ENCODE measurements around the gene CEP135. TPM values are rescaled to one million over a fixed set of nuclear protein-coding genes. Genes with fewer than 3 reads are reported as not detected.

Gene CEP135
- polyA plus RNA-seq, 1 donor from 2014 or later, result 5.2 TPM

DNA sequence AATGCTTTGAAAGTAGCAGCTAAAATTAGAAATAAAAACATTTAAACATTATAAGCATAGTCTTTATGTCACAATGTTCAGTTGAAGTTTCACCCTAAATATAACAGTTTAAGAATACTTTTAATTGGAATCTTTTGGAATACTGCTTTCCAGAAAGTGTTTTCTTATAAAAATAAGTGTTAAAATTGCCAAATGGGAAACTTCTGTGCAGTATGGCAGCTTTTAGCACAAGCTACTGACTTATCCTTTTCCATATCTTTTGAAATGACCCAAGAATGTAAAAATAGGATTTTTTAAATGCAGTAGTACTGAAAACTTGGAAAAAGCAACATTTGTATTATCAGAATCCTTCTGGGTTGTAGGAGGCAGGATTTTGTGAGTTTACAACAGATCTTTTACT lies 34.2 kb downstream of the CEP135 start:
- no peaks in the 10 kb centered on the region for H3F3A ChIP-seq (ENCODE audit: insufficient read depth, low read length, poor library complexity, severe bottlenecking)
- no peak overlapping the region for H2AFZ ChIP-seq (ENCODE audit: low read depth, low read length)
- H3K27ac ChIP-seq (ENCODE audit: low read length), result no peak overlapping the region
- no peaks in the 10 kb centered on the region for H3K27me3 ChIP-seq (ENCODE audit: insufficient read depth, low read depth, low read length)
- H3K4me2 ChIP-seq (ENCODE audit: low read length), result no peak overlapping the region
- no peaks in the 10 kb centered on the region for H4K20me1 ChIP-seq (ENCODE audit: insufficient read depth)
- no peaks in the 10 kb centered on the region for H3K9me3 ChIP-seq (ENCODE audit: low read length)
- no peak for TF ChIP-seq EZH2 (IDR thresholded peaks at IDR 0.05; ENCODE audit: borderline replicate concordance, insufficient read depth, low read length, poor library complexity, severe bottlenecking)
- TF ChIP-seq, protein P1, sequence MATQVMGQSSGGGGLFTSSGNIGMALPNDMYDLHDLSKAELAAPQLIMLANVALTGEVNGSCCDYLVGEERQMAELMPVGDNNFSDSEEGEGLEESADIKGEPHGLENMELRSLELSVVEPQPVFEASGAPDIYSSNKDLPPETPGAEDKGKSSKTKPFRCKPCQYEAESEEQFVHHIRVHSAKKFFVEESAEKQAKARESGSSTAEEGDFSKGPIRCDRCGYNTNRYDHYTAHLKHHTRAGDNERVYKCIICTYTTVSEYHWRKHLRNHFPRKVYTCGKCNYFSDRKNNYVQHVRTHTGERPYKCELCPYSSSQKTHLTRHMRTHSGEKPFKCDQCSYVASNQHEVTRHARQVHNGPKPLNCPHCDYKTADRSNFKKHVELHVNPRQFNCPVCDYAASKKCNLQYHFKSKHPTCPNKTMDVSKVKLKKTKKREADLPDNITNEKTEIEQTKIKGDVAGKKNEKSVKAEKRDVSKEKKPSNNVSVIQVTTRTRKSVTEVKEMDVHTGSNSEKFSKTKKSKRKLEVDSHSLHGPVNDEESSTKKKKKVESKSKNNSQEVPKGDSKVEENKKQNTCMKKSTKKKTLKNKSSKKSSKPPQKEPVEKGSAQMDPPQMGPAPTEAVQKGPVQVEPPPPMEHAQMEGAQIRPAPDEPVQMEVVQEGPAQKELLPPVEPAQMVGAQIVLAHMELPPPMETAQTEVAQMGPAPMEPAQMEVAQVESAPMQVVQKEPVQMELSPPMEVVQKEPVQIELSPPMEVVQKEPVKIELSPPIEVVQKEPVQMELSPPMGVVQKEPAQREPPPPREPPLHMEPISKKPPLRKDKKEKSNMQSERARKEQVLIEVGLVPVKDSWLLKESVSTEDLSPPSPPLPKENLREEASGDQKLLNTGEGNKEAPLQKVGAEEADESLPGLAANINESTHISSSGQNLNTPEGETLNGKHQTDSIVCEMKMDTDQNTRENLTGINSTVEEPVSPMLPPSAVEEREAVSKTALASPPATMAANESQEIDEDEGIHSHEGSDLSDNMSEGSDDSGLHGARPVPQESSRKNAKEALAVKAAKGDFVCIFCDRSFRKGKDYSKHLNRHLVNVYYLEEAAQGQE (IDR thresholded peaks at IDR 0.05; ENCODE audit: borderline replicate concordance), result no peak
- TF ChIP-seq EP300 (conservative IDR thresholded peaks at IDR 0.05; ENCODE audit: poor library complexity, severe bottlenecking), result no peak
- no peak for TF ChIP-seq TAF1 (IDR thresholded peaks at IDR 0.05; ENCODE audit: low read depth)
- TF ChIP-seq CTCF (IDR thresholded peaks at IDR 0.05; ENCODE audit: poor library complexity, severe bottlenecking), result no peak
- no peak for TF ChIP-seq POLR2AphosphoS5 (IDR thresholded peaks at IDR 0.05)
- TF ChIP-seq RAD21 (conservative IDR thresholded peaks at IDR 0.05), result no peak
- H3K9me2 ChIP-seq (ENCODE audit: insufficient read depth, low read length), result no peaks in the 10 kb centered on the region
- H3K79me2 ChIP-seq (replicated peaks; ENCODE audit: insufficient read depth, low read length), result no peaks in the 10 kb centered on the region
- no peak overlapping the region for H3K9ac ChIP-seq (ENCODE audit: low read length)
- no peaks in the 10 kb centered on the region for H3K36me3 ChIP-seq (ENCODE audit: insufficient read depth, low read length)
- H3K4me3 ChIP-seq (ENCODE audit: low read length), result no peak overlapping the region

- no peaks in the 10 kb centered on the region for H4K20me1 ChIP-seq (ENCODE audit: insufficient read depth)
- no peak overlapping the region for H2AFZ ChIP-seq (ENCODE audit: low read depth, low read length)
- H3K36me3 ChIP-seq (ENCODE audit: insufficient read depth, low read length), result no peaks in the 10 kb centered on the region
- no peaks in the 10 kb centered on the region for H3K9me3 ChIP-seq (ENCODE audit: low read length)
- TF ChIP-seq CTCF (IDR thresholded peaks at IDR 0.05; ENCODE audit: poor library complexity, severe bottlenecking) (no peak), TAF1 (IDR thresholded peaks at IDR 0.05; ENCODE audit: low read depth) (no peak), EZH2 (IDR thresholded peaks at IDR 0.05; ENCODE audit: borderline replicate concordance, insufficient read depth, low read length, poor library complexity, severe bottlenecking) (no peak), SMC3 (conservative IDR thresholded peaks at IDR 0.05; ENCODE audit: poor library complexity) (no peak), RAD21 (conservative IDR thresholded peaks at IDR 0.05) (no peak), POLR2AphosphoS5 (IDR thresholded peaks at IDR 0.05) (no peak), EP300 (conservative IDR thresholded peaks at IDR 0.05; ENCODE audit: poor library complexity, severe bottlenecking) (no peak), MXI1 (conservative IDR thresholded peaks at IDR 0.05; ENCODE audit: poor library complexity, severe bottlenecking) (no peak)
- TF ChIP-seq, protein P1 (IDR thresholded peaks at IDR 0.05; ENCODE audit: borderline replicate concordance), result no peak
- H3K9me2 ChIP-seq (ENCODE audit: insufficient read depth, low read length), result no peaks in the 10 kb centered on the region
- H3K27ac ChIP-seq (ENCODE audit: low read length), result no peak overlapping the region
- no peak overlapping the region for H3K9ac ChIP-seq (ENCODE audit: low read length)
- no peaks in the 10 kb centered on the region for H3K79me2 ChIP-seq (replicated peaks; ENCODE audit: insufficient read depth, low read length)
- H3K4me3 ChIP-seq (ENCODE audit: low read length), result no peak overlapping the region
- no peaks in the 10 kb centered on the region for H3K27me3 ChIP-seq (ENCODE audit: insufficient read depth, low read depth, low read length)
- no peaks in the 10 kb centered on the region for H3F3A ChIP-seq (ENCODE audit: insufficient read depth, low read length, poor library complexity, severe bottlenecking)
- H3K4me2 ChIP-seq (ENCODE audit: low read length), result no peak overlapping the region
Measured at GRCh38 chr4:55989766-55990165, 41.0 kb downstream of the CEP135 start.
